Vagina (tissue), 2 donors: ENCODE measurements around the gene IL11RA.

Source experiments
- POLR2A ChIP-seq, 2 donors: fragments of 450-650 bp; IDR thresholded peaks; one replicate each; pipeline ENCODE4 v1.6.1; 2017; ENCODE audit warnings: antibody characterized with exemption in 2 of 2, mild to moderate bottlenecking in 2 of 2, moderate library complexity in 2 of 2
- POLR2AphosphoS5 ChIP-seq, 2 donors: sonication (generic); formaldehyde crosslinking; IDR thresholded peaks; one replicate each; pipeline ENCODE4 v1.9.0; 2017; ENCODE audit warnings: antibody characterized with exemption in 2 of 2, mild to moderate bottlenecking in 2 of 2, low read depth in 1 of 2; ENCODE audit not compliant: insufficient read depth in 1 of 2
- TF ChIP-seq, protein P1 (sequence below), 3 experiments: fragments of 450-650 bp in 2 of 3; fragments of 200-600 bp in 1 of 3; sonication (generic) in 1 of 3; IDR thresholded peaks; one replicate each; pipeline ENCODE4 v1.5.1; 2017 to 2019; ENCODE audit warnings: antibody characterized with exemption in 3 of 3, mild to moderate bottlenecking in 2 of 3, moderate library complexity in 2 of 3

DNA sequence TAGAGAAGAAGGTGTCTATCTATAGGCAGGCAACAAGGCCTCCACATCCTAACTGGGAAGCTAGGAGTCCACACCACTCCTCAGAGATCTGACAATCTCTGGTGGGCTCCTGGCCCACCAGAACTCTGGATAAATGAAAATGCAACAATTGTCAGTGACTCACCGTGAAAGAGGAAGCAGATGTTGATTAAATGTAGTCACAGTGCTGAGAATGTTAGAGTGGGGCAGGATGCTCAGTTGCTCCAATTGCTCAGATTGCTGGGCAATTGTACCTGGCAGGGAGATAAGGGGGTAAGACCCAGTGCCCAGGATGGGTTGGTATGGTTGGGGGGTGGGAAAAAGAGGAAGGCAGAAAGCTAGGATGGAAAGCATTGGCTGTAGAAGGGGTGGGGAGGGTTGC, 34.7 kb downstream of the IL11RA start:
- no peak for TF ChIP-seq POLR2AphosphoS5 (IDR thresholded peaks at IDR 0.05; ENCODE audit: insufficient read depth in 1 of 2, low read depth in 1 of 2)
- TF ChIP-seq, protein P1, sequence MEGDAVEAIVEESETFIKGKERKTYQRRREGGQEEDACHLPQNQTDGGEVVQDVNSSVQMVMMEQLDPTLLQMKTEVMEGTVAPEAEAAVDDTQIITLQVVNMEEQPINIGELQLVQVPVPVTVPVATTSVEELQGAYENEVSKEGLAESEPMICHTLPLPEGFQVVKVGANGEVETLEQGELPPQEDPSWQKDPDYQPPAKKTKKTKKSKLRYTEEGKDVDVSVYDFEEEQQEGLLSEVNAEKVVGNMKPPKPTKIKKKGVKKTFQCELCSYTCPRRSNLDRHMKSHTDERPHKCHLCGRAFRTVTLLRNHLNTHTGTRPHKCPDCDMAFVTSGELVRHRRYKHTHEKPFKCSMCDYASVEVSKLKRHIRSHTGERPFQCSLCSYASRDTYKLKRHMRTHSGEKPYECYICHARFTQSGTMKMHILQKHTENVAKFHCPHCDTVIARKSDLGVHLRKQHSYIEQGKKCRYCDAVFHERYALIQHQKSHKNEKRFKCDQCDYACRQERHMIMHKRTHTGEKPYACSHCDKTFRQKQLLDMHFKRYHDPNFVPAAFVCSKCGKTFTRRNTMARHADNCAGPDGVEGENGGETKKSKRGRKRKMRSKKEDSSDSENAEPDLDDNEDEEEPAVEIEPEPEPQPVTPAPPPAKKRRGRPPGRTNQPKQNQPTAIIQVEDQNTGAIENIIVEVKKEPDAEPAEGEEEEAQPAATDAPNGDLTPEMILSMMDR (IDR thresholded peaks at IDR 0.05), result no peak
- no peak for TF ChIP-seq POLR2A (IDR thresholded peaks at IDR 0.05)
